HCT116 (cell line): Measurements from ENCODE around the gene RAG1. TPM values are rescaled to one million over a fixed set of nuclear protein-coding genes. Genes with fewer than 3 reads are reported as not detected.

Experiments used
- ATAC-seq: fragments of 200-7000 bp; cut with Tn5 transposase; 2 replicates; pipeline ENCODE4 v1.9.1; 2020; ENCODE audit warnings: mild to moderate bottlenecking, moderate library complexity
- BruUV-seq: library from RNA; stranded (reverse); fragments of 400-500 nt; replicated peaks from 2 replicates; lab custom pipeline; 2021; lab: Mats Ljungman, UMichigan
- CTCF ChIA-PET: fragments of 300-600 bp; sonication (Branson Sonifier 250); formaldehyde crosslinking; loops from one replicate; lab custom pipeline; 2021; ENCODE audit warnings: antibody characterized with exemption; lab: Charles Lee
- POLR2A ChIA-PET: fragments of 300-600, 350-600 bp; sonication (Branson Sonifier 250); formaldehyde crosslinking; loops from one replicate; lab custom pipeline; 2021; ENCODE audit warnings: antibody characterized with exemption; lab: Charles Lee
- RAD21 ChIA-PET, 2 experiments: fragments of 300-600 bp; sonication (Branson Sonifier 250); formaldehyde crosslinking; loops; one replicate each; lab custom pipeline; 2023; ENCODE audit warnings: low total read pairs in 2 of 2; ENCODE audit not compliant: uncharacterized antibody in 2 of 2, unreplicated experiment in 2 of 2, low non-redundant PET in 1 of 2; lab: Charles Lee
- DNase-seq: peaks from one replicate; pipeline ENCODE4 v3.0.0-alpha.2; 2010; ENCODE audit warnings: low read depth, low spot score
- H2AFZ ChIP-seq: fragments of 200-600 bp; shearing (Covaris generic), sonication (generic); 2 replicates; pipeline ENCODE4 v1.6.1; 2017; ENCODE audit warnings: low read depth, mixed run types, mixed read lengths, antibody characterized with exemption, low read length; ENCODE audit not compliant: poor library complexity, severe bottlenecking
- H3K27ac ChIP-seq: 2 replicates; pipeline ENCODE4 v1.5.1; 2012; ENCODE audit warnings: low read depth, low read length
- H3K27me3 ChIP-seq: fragments of 200-600 bp; sonication (generic); 2 replicates; pipeline ENCODE4 v1.6.1; 2016; ENCODE audit warnings: mixed run types, low read length, mixed read lengths; ENCODE audit not compliant: insufficient read depth
- H3K36me3 ChIP-seq, 2 experiments: fragments of 200-500 bp in 1 of 2; fragments of 200-600 bp in 1 of 2; sonication (Bioruptor generic) in 1 of 2; sonication (generic) in 1 of 2; 2 replicates each; pipeline versions ENCODE4 v1.5.1 to v1.6.1; 2014 to 2016; ENCODE audit warnings: low read length in 2 of 2, inconsistent platforms in 1 of 2, mixed read lengths in 1 of 2, mixed run types in 1 of 2; ENCODE audit not compliant: insufficient read depth in 2 of 2, control insufficient read depth in 1 of 2
- H3K4me1 ChIP-seq, 2 experiments: fragments of 200-600 bp in 1 of 2; sonication (generic) in 1 of 2; 2 replicates each; pipeline versions ENCODE4 v1.5.1 to v1.6.1; 2012 to 2017; ENCODE audit warnings: low read length in 2 of 2, inconsistent platforms in 1 of 2, mild to moderate bottlenecking in 1 of 2, mixed read lengths in 1 of 2, mixed run types in 1 of 2, moderate library complexity in 1 of 2; ENCODE audit not compliant: insufficient read depth in 2 of 2, control insufficient read depth in 1 of 2
- H3K4me2 ChIP-seq: fragments of 200-600 bp; sonication (generic); 2 replicates; pipeline ENCODE4 v1.6.1; 2017; ENCODE audit warnings: mixed run types, low read length, mixed read lengths
- H3K4me3 ChIP-seq, 2 experiments: fragments of 200-600 bp in 1 of 2; sonication (generic) in 1 of 2; replicated peaks in 1 of 2; 2 replicates each; pipeline ENCODE4 v1.5.1; 2011 to 2016; ENCODE audit warnings: low read length in 2 of 2, control low read depth in 1 of 2, low read depth in 1 of 2, mild to moderate bottlenecking in 1 of 2, mixed read lengths in 1 of 2, mixed run types in 1 of 2
- H3K79me2 ChIP-seq: fragments of 200-600 bp; sonication (generic); 2 replicates; pipeline ENCODE4 v1.6.1; 2017; ENCODE audit warnings: mild to moderate bottlenecking, mixed run types, low read length, moderate library complexity, mixed read lengths; ENCODE audit not compliant: insufficient read depth
- H3K9ac ChIP-seq: fragments of 200-600 bp; sonication (generic); 2 replicates; pipeline ENCODE4 v1.6.1; 2016; ENCODE audit warnings: low read length, mixed read lengths
- H3K9me2 ChIP-seq: fragments of 200-600 bp; sonication (generic), shearing (Covaris generic); 2 replicates; pipeline ENCODE4 v1.6.1; 2017; ENCODE audit warnings: mixed run types, mild to moderate bottlenecking, moderate library complexity; ENCODE audit not compliant: insufficient read depth
- H3K9me3 ChIP-seq, 2 experiments: fragments of 200-500 bp in 1 of 2; fragments of 200-600 bp in 1 of 2; sonication (Bioruptor generic) in 1 of 2; sonication (generic) in 1 of 2; 2 replicates each; pipeline ENCODE4 v1.6.1; 2014 to 2017; ENCODE audit warnings: low read length in 2 of 2, mixed read lengths in 2 of 2, inconsistent platforms in 1 of 2, low read depth in 1 of 2, mild to moderate bottlenecking in 1 of 2, mixed run types in 1 of 2, moderate library complexity in 1 of 2; ENCODE audit not compliant: control insufficient read depth in 1 of 2, insufficient read depth in 1 of 2
- H4K20me1 ChIP-seq: fragments of 200-600 bp; sonication (generic), shearing (Covaris generic); 2 replicates; pipeline ENCODE4 v1.6.1; 2017; ENCODE audit warnings: mixed run types, mild to moderate bottlenecking, moderate library complexity; ENCODE audit not compliant: insufficient read depth
- CBX3 ChIP-seq: IDR thresholded peaks from 2 replicates; pipeline ENCODE4 v1.6.1; 2012; ENCODE audit warnings: low read depth
- CEBPB ChIP-seq: IDR thresholded peaks from 2 replicates; pipeline ENCODE4 v1.6.1; 2012; ENCODE audit warnings: low read depth
- CTCF ChIP-seq, 3 experiments: fragments of 200-600 bp in 1 of 3; sonication (generic) in 1 of 3; IDR thresholded peaks in 2 of 3; conservative IDR thresholded peaks in 1 of 3; 2 replicates each; pipeline ENCODE4 v1.5.1; 2012 to 2017; ENCODE audit warnings: low read depth in 2 of 3, low read length in 2 of 3, antibody characterized with exemption in 1 of 3, borderline replicate concordance in 1 of 3, control low read depth in 1 of 3, mild to moderate bottlenecking in 1 of 3, mixed read lengths in 1 of 3, mixed run types in 1 of 3, moderate library complexity in 1 of 3; ENCODE audit not compliant: insufficient read depth in 1 of 3
- ELF1 ChIP-seq: IDR thresholded peaks from 2 replicates; pipeline ENCODE4 v1.6.1; 2012; ENCODE audit warnings: low read depth, borderline replicate concordance
- EZH2 ChIP-seq: fragments of 200-600 bp; sonication (generic); IDR thresholded peaks from 2 replicates; pipeline ENCODE4 v1.6.1; 2017; ENCODE audit warnings: antibody characterized with exemption, mixed run types
- FOSL1 ChIP-seq: IDR thresholded peaks from 2 replicates; pipeline ENCODE4 v1.6.1; 2012; ENCODE audit warnings: low read depth
- JUND ChIP-seq: IDR thresholded peaks from 2 replicates; pipeline ENCODE4 v1.6.1; 2012
- MAX ChIP-seq: IDR thresholded peaks from 2 replicates; pipeline ENCODE4 v1.6.1; 2012
- POLR2A ChIP-seq: IDR thresholded peaks from 2 replicates; pipeline ENCODE4 v1.7.0; 2011; ENCODE audit warnings: borderline replicate concordance; ENCODE audit not compliant: insufficient read depth, insufficient read length; ENCODE audit errors: extremely low read depth
- POLR2AphosphoS5 ChIP-seq: IDR thresholded peaks from 2 replicates; pipeline ENCODE4 v1.6.1; 2011; ENCODE audit warnings: mild to moderate bottlenecking, low read depth, low read length, moderate library complexity
- RAD21 ChIP-seq: IDR thresholded peaks from 2 replicates; pipeline ENCODE4 v1.6.1; 2012; ENCODE audit warnings: low read depth, mild to moderate bottlenecking
- SIN3A ChIP-seq: IDR thresholded peaks from 2 replicates; pipeline ENCODE4 v1.6.1; 2012; ENCODE audit warnings: low read depth
- SP1 ChIP-seq: IDR thresholded peaks from 2 replicates; pipeline ENCODE4 v1.6.1; 2012; ENCODE audit warnings: low read depth
- TCF7L2 ChIP-seq: IDR thresholded peaks from 2 replicates; pipeline ENCODE4 v1.7.0; 2011; ENCODE audit warnings: borderline replicate concordance, inconsistent platforms; ENCODE audit not compliant: insufficient read depth, insufficient read length; ENCODE audit errors: extremely low read depth
- ZBTB33 ChIP-seq: IDR thresholded peaks from 2 replicates; pipeline ENCODE4 v1.6.1; 2011; ENCODE audit warnings: mild to moderate bottlenecking, low read length, moderate library complexity; ENCODE audit not compliant: insufficient replicate concordance; ENCODE audit errors: extremely low read depth
- ZFX ChIP-seq: fragments of 450-650 bp; IDR thresholded peaks from 2 replicates; pipeline ENCODE4 v1.6.1; 2017
- ZNF274 ChIP-seq: fragments of 200-500 bp; sonication (Bioruptor generic); IDR thresholded peaks from 2 replicates; pipeline ENCODE4 v1.6.1; 2014; ENCODE audit warnings: mild to moderate bottlenecking, low read depth, low read length, inconsistent platforms
- intact Hi-C: fragments of 100-400 bp; cut with micrococcal nuclease; formaldehyde crosslinking; loops from 2 replicates; pipeline ENCODE4 v1.10.0; 2022
- total RNA-seq: library from RNA; stranded (reverse); gene quantifications from one replicate; pipeline ENCODE4 v1.2.1, GENCODE V29; 2021; ENCODE audit not compliant: unreplicated experiment

Gene RAG1
- total RNA-seq, 1 experiment from 2014 or later = 0.54 TPM

- ATAC-seq = no peak
- CTCF ChIA-PET = interaction anchor here (1.1 kb wide), 1 partner anchor 119 kb away, joined by 3 read pairs; no protein-coding TSS in a partner anchor
Observed at GRCh38 chr11:36627471-36627870, 59.7 kb downstream of the RAG1 start.

More at GRCh38 chr11:36627471-36627870, 59.7 kb downstream of the RAG1 start:
- Histone ChIP-seq H3K9me2 (no peaks in the 10 kb centered on the region), H3K4me1 (no peaks in the 10 kb centered on the region), H3K4me3 (no peak overlapping the region), H3K27ac (no peak overlapping the region), H3K79me2 (no peaks in the 10 kb centered on the region), H4K20me1 (no peaks in the 10 kb centered on the region), H3K9ac (no peak overlapping the region), H3K36me3 (no peaks in the 10 kb centered on the region), H3K4me2 (no peak overlapping the region), H2AFZ (no peak overlapping the region), H3K9me3 (no peaks in the 10 kb centered on the region), H3K27me3 (no peaks in the 10 kb centered on the region)
- ChIA-PET POLR2A (no interaction called here), RAD21 (no interaction called here)
- DNase-seq = no peak
- no peak for TF ChIP-seq MAX
- TF ChIP-seq SP1 = no peak
- TF ChIP-seq CTCF (IDR thresholded peaks at IDR 0.05 in 2 of 3, conservative IDR thresholded peaks at IDR 0.05 in 1 of 3; ENCODE audit: borderline replicate concordance in 1 of 3, insufficient read depth in 1 of 3, low read depth in 2 of 3, low read length in 2 of 3) = no peak
- TF ChIP-seq EZH2 = no peak
- TF ChIP-seq JUND = no peak
- TF ChIP-seq FOSL1 = no peak
- no peak for TF ChIP-seq ZNF274
- TF ChIP-seq ZFX = no peak
- no peak for TF ChIP-seq CEBPB
- TF ChIP-seq TCF7L2 = no peak
- TF ChIP-seq POLR2A = no peak
- TF ChIP-seq POLR2AphosphoS5 = no peak
- TF ChIP-seq ELF1 = no peak
- TF ChIP-seq SIN3A = no peak
- TF ChIP-seq CBX3 = no peak
- TF ChIP-seq ZBTB33 = no peak
- TF ChIP-seq RAD21 = no peak
- BruUV-seq = no TSS peak
- intact Hi-C loops = loop anchor here (10.0 kb wide), 1 partner anchor 333 kb away; the partner anchor contains the start of gene PRR5L
